ENCODE results near the gene STK10. TPM values are rescaled to one million over a fixed set of nuclear protein-coding genes. Genes with fewer than 3 reads are reported as not detected.

STK10 gene
- total and polyA plus RNA-seq, 9 of the 15 experiments (the other 6 are each of a cell fraction or from before 2014, with no cell fraction given): 0.30 to 6.7 (median 2.4) TPM

DNA sequence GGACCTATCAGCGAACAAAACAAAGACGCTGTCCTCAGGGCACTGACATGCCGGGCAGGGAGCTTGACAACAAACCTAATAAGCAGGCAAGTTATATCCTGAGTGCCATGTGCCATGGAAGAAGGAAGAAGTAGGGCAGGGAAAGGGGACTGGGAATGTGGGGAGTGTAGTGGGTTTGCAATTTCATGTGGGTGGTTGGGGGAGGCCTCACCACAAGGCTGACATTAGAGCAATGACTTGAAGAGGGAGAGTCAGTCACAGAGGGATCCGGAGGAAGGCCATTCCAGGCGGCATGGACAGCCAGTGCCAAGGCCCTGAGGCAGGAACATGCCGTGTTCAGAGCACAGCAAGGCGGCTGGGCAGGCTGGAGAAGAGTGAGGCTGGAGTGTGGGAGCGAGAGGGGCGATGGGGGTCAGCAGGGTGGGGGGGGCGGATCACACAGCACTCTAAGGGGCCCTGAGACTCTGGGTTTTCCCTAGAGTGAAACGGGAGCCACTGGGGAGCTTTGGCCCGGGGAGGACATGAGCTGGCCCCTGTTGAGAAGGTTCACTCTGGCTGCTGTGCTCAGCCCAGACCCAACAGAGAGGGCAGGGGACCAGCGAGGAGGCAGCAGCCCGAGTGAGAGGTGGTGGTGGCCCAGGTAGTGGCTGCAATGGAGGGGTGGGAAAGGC lies 86.3 kb downstream of the STK10 start (continued):
- TF ChIP-seq, protein P1, sequence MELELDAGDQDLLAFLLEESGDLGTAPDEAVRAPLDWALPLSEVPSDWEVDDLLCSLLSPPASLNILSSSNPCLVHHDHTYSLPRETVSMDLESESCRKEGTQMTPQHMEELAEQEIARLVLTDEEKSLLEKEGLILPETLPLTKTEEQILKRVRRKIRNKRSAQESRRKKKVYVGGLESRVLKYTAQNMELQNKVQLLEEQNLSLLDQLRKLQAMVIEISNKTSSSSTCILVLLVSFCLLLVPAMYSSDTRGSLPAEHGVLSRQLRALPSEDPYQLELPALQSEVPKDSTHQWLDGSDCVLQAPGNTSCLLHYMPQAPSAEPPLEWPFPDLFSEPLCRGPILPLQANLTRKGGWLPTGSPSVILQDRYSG (tag; conservative IDR thresholded peaks at IDR 0.05; ENCODE audit: low read depth): no peak
- no peak for TF ChIP-seq PHTF2 (CRISPR knock-in tag; IDR thresholded peaks at IDR 0.05)
- no peak for TF ChIP-seq ZNF354B (CRISPR knock-in tag; IDR thresholded peaks at IDR 0.05)
- TF ChIP-seq CSDE1 (IDR thresholded peaks at IDR 0.05): no peak
- TF ChIP-seq ZNF668 (CRISPR knock-in tag; IDR thresholded peaks at IDR 0.05): no peak
- TF ChIP-seq TRIM28 (IDR thresholded peaks at IDR 0.05): no peak
- TF ChIP-seq ZNF347 (CRISPR knock-in tag; IDR thresholded peaks at IDR 0.05; ENCODE audit: low read depth): no peak
- no peak for TF ChIP-seq ASH1L (IDR thresholded peaks at IDR 0.05; ENCODE audit: borderline replicate concordance, low read depth, partially characterized antibody)
- TF ChIP-seq PML (IDR thresholded peaks at IDR 0.05; ENCODE audit: low read length): no peak
- TF ChIP-seq, protein P2, sequence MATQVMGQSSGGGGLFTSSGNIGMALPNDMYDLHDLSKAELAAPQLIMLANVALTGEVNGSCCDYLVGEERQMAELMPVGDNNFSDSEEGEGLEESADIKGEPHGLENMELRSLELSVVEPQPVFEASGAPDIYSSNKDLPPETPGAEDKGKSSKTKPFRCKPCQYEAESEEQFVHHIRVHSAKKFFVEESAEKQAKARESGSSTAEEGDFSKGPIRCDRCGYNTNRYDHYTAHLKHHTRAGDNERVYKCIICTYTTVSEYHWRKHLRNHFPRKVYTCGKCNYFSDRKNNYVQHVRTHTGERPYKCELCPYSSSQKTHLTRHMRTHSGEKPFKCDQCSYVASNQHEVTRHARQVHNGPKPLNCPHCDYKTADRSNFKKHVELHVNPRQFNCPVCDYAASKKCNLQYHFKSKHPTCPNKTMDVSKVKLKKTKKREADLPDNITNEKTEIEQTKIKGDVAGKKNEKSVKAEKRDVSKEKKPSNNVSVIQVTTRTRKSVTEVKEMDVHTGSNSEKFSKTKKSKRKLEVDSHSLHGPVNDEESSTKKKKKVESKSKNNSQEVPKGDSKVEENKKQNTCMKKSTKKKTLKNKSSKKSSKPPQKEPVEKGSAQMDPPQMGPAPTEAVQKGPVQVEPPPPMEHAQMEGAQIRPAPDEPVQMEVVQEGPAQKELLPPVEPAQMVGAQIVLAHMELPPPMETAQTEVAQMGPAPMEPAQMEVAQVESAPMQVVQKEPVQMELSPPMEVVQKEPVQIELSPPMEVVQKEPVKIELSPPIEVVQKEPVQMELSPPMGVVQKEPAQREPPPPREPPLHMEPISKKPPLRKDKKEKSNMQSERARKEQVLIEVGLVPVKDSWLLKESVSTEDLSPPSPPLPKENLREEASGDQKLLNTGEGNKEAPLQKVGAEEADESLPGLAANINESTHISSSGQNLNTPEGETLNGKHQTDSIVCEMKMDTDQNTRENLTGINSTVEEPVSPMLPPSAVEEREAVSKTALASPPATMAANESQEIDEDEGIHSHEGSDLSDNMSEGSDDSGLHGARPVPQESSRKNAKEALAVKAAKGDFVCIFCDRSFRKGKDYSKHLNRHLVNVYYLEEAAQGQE (IDR thresholded peaks at IDR 0.05; ENCODE audit: borderline replicate concordance): no peak
- TF ChIP-seq, protein P2 (CRISPR knock-in tag; IDR thresholded peaks at IDR 0.05; ENCODE audit: low read depth): no peak
- TF ChIP-seq LARP7 (IDR thresholded peaks at IDR 0.05): no peak
- TF ChIP-seq SAP30 (IDR thresholded peaks at IDR 0.05; ENCODE audit: borderline replicate concordance, insufficient read depth, low read depth, low read length, poor library complexity, severe bottlenecking): no peak
